Endometrial microvascular endothelial cells (primary cell): ENCODE measurements around the gene TIFAB. TPM values are rescaled to one million over a fixed set of nuclear protein-coding genes. Genes with fewer than 3 reads are reported as not detected.
"Not testable (repeated sequence)": the region's sequence is repeated elsewhere in the genome, so short reads cannot be mapped to it uniquely, and the experiment has no call there.

Experiments
- in situ Hi-C: cut with HindIII; loops from 2 replicates; pipeline ENCODE4 v1.10.0; 2017; ENCODE audit warnings: low sequenced_read_pairs, low pct_unique_long_range_greater_than_20kb; ENCODE audit errors: inconsistent ontology term
- total RNA-seq: library from RNA; depleted of rRNA; stranded (reverse); fragments of >200 nt; gene quantifications from one replicate; pipeline ENCODE4 v1.2.3, GENCODE V29; 2015; ENCODE audit errors: inconsistent ontology term

Gene TIFAB
- total RNA-seq: not detected

DNA sequence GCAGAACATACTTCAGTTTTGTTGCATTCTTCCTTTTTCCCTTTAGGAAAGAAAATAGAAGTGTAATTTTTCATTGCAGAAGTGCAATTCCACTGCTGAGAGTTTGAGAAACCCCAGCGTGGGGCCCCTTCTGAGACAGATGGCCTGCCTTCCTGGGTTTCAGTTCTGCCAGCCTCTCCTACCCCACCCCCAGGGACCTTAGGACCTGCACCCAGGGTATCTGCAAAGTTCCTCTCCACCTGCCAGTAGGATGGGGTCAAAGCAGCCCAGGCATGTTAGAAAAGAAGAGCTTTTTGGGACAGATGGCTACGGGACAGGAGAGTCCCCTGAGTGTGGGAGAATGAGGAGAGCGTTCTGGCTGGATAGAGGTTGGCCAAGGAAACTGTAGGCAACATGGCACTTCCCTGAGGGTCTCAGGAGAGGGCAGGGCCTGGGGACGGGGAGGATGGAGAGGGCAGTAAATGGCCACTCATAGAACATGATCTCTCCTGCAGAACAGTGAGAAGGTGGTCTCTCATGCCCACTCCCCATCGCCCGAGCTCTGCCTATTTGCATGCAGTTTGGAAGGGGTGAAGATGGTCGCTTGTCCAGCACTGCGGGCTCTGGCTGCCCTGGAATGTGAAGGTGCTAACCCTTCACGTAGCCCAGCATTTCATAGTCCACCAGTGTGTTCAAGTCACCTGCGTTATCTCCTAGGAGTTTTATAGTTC is at the start of gene TIFAB:
Gene TIFAB (minus strand): TSS at position 31 of the 710 bp plus-strand sequence. CDS start 2,412 bp downstream, outside the sequence.
- in situ Hi-C loops: loop anchor here (25.0 kb wide), 1 partner anchor 110 kb away; no protein-coding TSS in a partner anchor

- in situ Hi-C loops: no loop called here
Measured at GRCh38 chr5:135498637-135498995, 46.5 kb upstream of the TIFAB start.

DNA sequence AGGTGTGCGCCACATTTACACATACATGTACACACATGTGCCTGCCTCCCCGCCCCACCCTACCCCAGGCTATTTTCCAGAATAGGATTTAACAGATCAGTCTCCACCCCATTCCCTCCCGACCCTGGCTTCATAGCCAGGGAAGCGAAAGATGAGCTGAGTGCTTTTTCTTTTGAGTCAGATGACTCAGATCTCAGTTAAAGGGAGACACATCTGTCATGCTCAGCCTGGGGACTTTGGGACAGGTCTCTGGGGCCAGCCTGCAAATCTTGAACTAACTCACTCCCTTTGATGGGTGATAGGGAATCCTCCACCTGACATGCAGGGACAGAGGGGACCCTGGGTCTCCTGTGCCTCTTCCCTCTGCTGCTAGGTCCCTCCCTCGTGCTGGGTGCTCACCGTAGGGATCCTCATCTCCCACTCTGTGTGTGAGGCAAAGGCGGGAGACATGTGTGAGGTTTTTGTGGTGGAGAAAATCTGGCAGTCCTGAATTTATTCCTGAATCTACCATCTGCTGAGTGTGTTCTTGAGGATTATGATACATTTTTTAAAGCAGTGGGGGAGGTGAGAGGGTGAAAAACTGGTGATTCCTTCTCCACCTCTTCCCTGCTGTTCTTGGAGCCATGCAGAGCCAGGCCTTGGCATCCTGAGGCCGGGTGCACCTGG is 46.0 kb upstream of the TIFAB start:
- in situ Hi-C loops: no loop called here

DNA sequence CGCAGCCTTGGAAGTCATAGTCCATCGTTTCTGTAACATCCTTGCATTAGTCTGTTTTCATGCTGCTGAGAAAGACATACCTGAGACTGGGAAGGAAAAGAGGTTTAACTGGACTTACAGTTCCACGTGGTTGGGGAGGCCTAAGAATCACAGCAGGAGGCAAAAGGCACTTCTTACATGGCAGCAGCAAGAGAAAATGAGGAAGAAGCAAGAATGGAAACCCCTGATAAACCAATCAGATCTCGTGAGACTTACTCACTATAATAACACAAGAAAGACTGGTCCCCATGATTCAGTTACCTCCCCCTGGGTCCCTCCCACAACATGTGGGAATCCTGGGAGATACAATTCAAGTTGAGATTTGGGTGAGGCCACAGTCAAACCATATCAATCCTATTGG is 43.4 kb upstream of the TIFAB start:
- in situ Hi-C loops: not testable (repeated sequence)

DNA sequence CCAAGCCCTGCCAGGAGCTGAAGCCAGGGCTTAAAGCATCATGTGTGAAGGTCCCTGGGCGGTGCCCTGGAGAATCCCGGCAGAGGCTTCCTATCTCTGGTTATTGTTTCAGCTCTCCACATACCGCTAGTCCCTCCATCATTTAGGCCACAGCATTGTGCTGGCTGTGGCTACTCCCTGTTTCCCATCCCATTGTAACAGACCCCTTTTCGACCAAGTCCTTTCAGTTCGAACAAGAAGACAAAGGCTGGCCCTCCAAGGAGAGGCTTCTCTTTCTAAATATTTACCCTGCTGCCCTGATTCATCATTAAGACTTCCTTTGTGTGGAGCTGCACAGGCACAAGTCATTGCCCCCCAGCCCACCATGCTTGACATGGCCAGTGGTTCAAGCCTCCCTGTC is 42.0 kb upstream of the TIFAB start:
- in situ Hi-C loops: no loop called here

DNA sequence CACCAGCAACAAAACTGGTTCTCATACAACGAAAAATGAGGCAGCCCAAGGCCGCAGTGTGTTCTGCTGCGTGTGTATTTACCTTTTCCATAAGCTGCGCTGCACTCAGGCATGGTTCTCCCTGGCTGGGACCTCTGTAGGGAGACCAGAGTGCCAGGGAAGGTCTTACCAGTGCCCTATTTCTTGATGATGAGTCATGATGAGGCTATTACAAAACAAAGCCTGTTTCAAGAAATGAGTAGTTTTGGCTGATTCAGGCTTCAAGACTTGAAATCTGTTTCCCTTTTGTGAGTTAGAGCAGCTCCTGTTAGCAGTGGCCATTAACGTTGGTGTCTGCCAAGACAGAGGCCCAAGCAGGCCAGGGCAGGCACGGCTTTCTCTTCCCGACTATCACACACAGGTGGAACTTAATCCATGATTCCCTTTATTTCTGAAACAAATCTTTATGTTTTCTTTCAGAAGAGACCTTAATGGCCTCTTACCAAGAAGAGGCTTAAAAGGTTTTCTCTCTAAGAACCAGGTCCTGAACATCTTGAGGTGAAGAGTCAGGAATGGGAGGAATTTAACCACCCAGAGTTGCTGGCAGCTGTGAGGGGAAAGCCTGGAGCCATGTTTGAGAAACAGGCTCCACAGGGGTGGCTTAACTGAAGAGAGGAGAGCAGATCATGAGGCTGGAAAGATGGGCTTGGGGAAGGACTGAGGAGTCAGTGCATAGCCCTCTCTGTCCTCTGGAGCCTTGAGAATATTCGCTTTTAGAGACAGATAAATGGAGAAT is 41.4 kb upstream of the TIFAB start:
- in situ Hi-C loops: no loop called here

DNA sequence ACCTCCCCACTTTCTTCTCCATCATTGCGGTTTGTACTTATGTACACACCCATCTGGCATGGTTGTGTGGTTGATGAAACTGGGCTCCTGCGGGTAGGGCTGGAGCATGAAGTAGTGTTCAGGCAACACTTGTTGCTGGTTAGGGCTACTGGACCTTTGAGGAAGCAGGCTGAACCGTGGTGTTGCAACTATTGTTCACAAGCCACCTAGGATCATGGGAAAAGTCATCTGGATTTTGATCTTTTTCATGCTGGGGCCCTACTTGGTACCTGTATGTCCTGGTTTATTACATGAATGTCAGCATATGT is 40.1 kb upstream of the TIFAB start:
- in situ Hi-C loops: no loop called here

GRCh38 chr5:135491552-135492318 is 39.6 kb upstream of the TIFAB start:
- in situ Hi-C loops: no loop called here

DNA sequence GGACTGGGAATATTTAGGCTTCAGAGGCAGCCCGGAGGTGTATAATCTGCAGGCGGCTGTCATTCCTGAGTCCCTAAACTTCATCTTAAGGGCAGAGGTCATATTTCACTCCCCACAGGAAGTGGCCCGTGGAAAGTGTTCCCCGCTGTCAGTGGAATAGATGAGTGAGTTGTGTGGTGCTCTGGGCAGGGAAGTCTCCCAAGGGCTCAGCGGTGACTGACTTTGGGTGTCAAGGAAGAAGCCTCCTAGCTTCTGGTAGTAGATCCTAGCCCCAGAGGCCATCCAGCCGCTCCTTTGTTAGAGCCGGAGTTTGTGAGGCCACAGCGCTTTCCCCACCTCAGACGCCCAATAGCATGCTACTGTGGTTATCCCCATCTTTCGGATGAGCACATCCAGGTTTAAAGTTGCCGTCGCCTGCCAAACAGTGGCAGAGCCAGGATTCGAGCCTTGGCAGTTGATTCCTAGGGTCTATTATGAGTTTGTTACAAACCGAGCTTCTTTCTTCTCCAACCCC is 38.9 kb upstream of the TIFAB start:
- in situ Hi-C loops: no loop called here

- in situ Hi-C loops: no loop called here
Measured at GRCh38 chr5:135490245-135491037, 38.3 kb upstream of the TIFAB start.

GRCh38 chr5:135489466-135490244 is 37.5 kb upstream of the TIFAB start:
- in situ Hi-C loops: no loop called here

- in situ Hi-C loops: no loop called here
Measured at GRCh38 chr5:135488727-135489465, 36.7 kb upstream of the TIFAB start.

- in situ Hi-C loops: no loop called here
Measured at GRCh38 chr5:135487839-135488514, 35.8 kb upstream of the TIFAB start.

- in situ Hi-C loops: no loop called here
Measured at GRCh38 chr5:135487037-135487395, 34.9 kb upstream of the TIFAB start.

DNA sequence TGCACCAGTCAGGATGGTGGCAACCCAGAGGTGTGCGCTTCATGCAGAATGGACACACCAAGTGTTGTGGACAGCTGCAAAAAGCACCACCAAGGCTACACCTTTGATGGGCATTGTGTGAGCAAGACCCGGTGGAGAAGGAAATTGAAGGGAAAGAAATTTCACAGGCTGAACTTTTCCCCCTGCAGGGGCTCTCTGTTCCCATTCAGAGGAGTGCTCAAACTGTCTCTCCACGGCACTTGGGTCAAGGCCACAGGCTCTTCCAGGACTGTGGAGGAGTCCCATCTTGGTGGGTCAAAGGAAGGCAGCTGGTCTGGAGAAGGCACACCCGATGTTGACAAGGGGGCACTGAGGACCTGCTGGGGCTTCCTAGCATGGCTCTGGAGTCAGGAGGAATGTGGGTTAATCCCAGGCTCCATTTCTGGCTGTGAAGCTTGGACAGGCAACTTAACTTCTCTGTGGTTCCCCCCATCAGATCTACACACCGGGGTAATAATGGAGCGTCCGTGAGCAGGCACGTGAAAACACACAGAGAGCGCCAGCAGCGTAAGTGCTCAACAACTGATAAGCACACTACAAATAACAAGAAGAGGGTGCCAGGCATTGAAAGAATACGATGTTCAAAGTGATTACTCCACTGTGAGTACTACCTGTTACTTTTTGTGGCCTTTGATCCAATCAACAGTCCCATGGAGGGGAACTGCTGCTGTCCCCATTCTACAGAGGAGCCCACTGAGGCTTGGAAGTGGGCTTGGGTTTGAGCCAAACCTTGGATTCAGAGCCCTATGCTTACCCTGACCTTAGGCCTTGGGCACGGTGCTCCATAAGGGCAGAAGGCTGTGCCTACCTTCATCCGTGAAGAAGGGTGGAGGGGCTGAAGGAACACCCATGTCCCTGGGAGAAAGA is 34.2 kb upstream of the TIFAB start:
- in situ Hi-C loops: no loop called here

DNA sequence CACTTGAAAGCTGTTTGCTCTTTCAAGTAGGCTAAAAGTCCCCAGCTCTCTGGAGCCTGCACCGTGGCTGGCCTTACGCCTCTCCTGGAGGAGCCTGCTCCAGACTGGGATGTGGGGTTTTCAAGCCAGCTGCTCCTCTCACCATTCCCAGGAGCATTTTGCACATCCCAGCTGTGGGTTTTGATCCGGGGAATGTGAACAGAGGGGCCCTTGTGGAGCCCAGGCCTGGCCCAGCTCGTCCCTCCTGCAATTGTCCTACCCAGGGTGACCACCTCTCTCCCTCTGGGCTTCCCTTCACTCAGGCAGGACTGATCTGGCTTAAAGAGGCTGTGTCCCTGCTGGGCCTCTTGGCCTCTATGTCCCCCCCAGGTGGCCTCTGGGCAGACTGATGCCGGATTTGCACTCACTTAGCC is 32.5 kb upstream of the TIFAB start:
- in situ Hi-C loops: no loop called here
